Activated gamma-delta T cell treated with Interleukin-2 at 50 U/mL for 16 hours (primary cell): ENCODE measurements around the gene BEX3.
"Not testable (repeated sequence)": the region's sequence is repeated elsewhere in the genome, so short reads cannot be mapped to it uniquely, and the experiment has no call there.

Source experiments
- DNase-seq: peaks from one replicate; pipeline ENCODE4 v3.0.0-alpha.2; 2020

BEX3 gene

DNA sequence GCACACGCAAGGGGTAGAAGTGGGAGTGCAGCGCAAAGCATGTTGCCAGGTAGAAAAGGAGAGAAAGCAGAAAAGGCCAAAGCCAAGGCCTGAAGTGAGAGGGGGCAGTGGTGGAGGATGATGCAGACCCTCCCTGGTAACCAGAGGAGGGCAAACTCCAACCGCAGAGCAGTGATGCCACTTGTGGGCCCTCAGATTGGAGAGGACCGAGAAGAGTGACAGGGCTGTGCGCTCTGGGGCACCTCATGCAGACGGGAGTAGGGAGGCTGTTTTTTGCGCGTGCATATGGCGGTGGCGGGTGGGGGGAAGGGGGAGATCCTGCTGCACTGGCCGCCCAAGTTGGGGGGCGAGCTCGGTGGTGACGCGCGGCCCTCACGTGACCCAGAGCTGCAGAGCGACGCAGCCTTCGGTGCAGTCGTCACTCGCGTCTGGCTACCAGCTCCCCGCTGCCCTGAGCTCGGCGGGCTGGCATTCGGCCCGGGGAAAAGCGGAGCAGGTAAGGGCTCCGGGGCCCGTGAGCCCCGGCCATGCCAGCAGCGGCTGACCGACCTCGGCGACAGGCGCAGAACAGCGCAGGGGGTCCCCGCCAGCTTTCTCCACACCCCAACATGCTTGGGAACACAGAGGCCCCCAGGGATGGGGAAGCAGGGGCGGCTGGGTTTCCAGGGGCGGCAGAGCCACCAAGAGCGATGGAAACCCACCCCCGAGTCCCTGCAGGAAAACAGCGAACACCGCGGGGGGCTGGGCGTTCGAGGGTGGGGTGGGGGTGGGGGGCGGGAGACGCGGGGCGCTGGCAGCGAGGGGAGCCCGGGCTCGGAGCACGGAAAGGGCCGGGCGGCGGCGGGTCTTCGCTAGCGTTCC lies at the start of gene BEX3:
BEX3 (plus strand) TSS at position 421 of the 861 bp plus-strand sequence. CDS start 984 bp downstream, outside the sequence.
- DNase-seq: peak; percentile 16

DNA sequence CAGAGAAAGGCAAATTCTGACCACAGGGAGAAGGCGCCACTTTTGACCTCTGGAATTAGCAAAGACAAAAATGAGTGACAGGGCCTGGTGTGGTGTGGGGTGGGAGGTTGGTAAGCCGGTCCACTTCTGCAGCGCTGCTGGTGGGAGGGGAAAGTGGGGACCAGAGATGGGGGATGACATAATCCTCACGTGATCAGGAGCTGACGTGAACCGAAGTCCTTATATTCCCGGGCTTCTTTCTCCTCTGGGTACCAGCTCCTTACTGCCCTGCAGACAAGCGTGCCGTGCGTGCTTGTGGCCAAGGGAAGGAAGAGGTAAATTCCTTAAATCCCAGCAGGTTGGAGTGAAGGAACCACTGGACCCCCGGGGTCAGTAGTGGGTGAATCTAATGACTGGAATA lies 46.3 kb upstream of the BEX3 start, which contains the start of gene TCEAL7:
TCEAL7 (plus strand) TSS at position 249 of the 400 bp plus-strand sequence. CDS start 1,165 bp downstream, outside the sequence.
- no peak for DNase-seq

DNA sequence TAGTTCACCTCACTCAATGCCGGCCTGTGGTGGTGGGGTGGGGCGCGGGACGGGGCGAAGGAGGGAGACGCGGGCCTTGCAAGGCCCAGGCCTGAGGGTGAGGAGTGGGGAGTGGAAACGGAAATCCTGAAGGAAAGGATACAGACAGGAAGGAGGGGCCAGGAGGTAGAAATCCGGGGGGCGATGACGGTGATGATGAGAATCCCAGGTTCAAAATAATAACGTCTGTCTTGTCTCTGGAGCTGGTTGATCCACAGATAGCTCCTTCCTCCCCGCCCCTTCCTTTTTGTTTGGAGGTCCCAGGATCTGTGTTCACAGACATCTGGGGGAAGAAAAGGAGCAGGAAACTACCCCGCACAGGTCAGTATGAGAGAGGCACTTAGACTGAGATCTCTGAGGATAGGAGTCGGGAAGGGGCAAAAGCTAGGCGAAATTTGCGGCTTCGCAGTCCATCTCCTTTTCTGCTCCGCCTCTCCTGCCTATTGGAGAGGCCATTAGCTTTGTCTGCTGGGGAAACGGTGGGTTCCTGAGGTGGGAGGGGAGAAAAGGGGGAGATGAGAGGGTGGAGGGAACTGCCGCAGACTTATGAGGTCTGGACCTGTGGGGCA lies 45.6 kb upstream of the BEX3 start:
- DNase-seq: no peak

DNA sequence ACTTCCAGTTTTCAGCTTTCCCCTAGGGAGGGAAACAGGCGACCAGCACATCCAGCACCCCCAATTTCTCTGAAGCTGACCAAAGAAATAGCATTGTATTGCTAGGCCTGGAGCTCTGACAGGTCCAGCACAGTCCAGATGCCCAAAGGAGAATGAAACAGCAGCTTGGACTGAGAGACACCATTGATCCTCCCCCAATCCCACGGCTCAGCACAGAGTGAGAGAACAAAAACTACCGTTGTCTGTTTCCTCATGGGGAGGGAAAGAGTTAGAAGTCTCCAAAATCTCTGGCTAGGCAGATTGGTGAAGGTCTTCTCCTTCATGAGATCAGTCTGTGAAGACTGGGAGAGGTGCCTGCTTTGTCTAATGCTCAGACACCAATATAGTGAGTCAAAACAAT lies 37.7 kb upstream of the BEX3 start:
- no peak for DNase-seq

DNA sequence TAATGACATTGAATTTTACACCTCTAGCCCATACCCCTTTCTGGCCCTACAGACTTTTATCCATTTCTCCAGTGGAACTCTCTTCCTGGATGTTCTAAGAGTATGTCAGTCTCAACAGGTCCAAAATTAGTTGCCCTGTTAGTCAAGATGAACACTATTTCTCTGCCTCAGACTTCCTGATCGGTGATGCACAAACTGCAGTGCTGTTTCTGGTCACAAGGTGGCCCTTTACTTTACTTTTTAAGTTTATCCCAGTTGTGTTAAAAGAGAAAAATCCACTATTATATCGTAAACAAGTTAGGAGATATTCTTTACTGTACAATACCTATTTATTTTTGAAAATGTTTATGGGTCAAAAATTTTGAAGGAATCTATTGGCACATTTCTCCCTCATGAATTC lies 33.2 kb upstream of the BEX3 start:
- DNase-seq: peak; percentile 12

DNA sequence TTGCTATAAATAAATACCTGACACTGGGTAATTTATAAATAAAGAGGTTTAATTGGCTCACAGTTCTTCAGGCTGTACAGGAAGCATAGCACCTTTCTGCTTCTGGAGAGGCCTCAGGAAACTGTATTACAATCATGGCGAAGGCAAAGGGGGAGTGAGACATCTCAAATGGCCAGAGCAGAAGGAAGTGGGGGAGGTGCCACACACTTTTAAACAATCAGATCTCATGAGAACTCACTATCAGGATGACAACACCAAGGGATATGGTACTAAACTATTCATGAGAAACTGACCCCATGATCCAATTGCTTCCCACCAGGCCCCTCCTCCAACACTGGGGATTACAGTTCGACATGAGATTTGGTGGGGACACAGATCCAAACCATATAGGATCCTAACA lies 31.7 kb upstream of the BEX3 start:
- DNase-seq: no peak

DNA sequence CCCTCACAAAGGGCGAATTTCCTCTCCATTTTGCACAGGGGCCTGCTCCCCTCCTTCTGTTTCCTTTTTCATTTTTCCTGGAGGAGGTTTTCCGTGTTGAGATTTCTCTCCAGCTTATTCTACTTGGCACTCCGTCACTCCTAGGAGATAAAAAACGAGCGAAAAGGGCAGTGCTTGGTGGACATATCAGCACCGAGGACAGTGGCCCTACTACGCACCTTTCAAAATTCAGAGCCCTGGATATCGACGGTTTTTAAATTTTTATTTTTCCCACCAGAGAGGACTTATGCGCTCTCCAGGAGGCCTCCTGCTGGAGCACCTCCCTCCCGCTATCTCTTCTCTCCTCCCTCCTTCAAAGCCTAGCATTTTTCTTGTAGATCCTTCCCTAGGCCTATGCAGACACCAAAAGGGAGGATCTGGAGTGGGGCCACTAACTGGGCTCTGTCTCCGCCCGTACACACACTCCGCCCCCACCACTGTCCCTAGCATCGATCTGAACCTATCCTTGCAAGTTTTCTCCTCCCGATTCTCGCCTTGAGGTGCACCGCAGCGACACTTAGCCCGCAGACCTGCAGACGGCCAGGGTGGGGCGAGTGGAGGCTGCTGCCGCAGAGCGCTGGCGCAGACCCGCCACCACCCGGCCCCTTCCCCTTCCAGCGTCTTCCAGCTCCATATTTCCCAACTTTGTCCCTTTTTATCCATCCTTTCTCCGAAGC lies 28.5 kb upstream of the BEX3 start:
- no peak for DNase-seq

DNA sequence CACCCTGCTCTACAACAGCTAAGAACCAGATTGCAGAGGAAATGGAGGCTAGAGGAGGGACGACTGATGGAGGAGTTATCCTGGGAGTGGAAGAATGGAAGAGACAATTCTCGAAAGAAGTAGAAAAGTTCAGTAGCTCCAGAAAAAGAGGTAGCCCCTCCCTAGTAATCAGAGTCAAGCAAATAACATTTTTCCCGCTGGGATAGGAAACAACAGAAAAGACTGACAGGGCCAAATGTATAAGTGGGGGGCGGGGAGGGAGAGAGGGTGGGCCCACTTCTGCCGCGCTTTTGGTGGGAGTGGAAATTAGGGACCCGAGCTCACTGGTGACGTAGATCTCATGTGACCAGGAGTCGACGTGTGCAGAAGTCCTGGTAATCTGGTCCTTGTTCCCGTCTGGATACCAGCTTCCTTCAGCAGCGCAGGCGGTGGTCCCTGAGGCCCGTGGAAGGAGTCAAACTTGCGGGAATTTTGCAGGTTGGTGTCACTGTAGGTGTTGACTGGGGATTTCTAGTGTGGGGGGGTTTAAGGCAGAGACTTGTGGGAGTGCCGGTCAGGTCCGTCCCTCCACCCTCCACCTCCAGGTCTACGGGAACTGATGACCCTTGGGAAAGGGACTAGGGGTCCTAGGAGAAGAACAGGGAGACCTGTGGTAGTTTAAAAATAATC lies 20.1 kb upstream of the BEX3 start, which contains the start of gene TCEAL9:
TCEAL9 (plus strand) TSS at position 377 of the 669 bp plus-strand sequence. CDS start 1,179 bp downstream, outside the sequence.
- no peak for DNase-seq

DNA sequence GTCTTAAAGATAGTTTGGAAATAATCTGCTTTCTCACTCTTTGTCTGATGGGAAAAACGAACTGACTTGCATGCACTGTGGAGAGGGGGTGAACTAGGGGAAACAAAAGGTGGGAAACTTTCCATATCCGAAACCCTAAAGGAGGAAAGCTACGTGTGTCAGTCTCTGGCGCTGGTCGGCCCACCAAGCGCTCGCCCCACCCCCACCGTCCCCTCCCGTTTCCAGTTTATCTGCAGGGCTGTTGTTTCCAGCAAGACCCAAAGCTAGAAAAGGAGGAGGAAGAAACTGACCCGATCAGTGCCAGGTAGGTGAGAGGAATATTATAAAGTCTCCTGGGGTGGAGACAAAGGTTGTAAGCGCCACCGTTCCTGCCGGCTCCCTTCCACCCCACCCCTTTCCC lies 19.5 kb upstream of the BEX3 start:
- DNase-seq: no peak

DNA sequence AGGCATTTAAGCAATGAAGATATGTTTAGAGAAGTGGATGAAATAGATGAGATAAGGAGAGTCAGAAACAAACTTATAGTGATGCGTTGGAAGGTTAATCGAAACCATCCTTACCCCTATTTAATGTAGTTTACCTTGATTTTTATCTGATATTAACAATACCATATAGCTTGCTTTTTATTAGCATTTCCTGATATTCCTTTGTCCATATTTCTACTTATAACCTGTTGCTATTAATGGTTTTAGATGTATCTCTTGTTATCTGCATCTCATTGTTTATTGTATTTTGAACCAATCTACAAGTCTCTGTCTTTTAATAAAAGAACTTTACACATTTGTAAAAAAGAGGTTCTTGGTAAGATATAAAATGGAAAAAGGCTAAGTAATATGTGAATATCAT lies 18.5 kb upstream of the BEX3 start:
- DNase-seq: no peak

DNA sequence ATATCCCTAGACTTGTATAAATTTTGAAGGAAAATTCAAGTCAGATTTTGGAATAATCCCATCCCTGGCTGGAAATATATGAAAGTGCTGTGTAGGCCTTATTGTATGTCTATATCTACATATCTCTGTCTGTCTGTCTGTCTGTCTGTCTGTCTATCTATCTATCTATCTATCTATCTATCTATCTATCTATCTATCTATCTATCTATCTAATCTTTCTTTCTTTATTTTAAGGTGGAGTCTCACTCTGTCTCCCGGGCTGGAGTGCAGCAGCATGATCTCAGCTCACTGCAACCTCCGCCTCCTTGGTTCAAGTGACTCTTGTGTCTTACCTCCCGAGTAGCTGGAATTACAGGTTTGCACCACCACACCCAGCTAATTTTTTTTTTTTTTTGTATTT lies 16.7 kb upstream of the BEX3 start:
- DNase-seq: not testable (repeated sequence)

DNA sequence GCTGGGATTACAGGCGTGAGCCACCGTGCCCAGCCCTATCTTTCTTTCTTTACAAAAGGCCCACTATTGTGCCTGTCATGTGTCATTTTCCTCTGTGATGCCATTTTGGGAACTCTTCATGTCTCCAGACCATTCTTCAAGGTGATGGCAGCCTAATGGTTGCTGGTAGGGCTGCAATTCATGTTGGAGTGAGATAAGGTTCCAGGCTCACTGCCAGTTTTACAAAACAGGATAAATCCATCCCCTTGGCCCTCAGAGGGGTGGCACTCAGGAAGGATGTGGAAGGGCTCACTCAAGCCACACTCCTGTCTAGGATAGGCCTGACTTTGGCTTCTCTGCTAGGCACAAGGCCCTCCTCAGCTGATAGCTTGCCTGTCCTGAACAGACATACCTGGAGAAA lies 16.2 kb upstream of the BEX3 start:
- DNase-seq: no peak

DNA sequence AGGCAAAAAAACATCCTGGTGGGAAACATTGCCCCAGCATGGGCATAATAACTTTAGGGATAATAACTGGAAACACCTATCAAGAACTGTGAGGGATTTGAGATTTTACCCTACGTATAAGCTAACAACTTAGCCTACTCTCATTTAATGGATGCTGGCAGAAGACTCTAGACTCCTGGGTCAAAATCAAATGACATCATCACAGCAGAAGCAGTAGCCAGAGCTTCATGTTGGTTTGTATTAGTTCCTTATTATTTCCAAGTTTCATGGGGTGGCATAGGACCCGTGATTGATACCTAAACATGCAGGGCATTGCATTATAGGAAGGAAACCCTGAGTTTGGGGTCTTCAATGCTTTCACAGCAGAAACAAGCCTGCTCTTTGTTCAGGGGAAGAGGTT lies 15.4 kb upstream of the BEX3 start:
- DNase-seq: no peak

DNA sequence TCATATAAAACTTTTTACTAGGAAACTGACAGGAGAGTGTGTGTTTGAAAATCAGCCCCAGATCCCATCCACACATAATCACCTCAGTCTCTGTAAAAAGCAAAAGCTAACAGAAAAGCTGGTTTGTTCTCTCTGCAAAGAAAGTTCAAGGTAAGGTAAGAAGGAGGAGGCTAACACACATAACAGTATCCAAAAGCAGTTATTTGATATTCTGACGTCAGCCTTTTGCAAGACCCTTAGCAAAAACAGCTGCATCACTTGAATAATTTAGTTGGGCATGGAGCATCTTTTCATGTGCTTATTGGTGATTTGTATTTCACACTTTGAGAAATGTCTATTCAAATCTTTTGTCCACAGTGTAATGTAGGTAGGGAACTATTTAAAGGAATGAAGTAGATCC lies 14.5 kb upstream of the BEX3 start:
- DNase-seq: no peak

DNA sequence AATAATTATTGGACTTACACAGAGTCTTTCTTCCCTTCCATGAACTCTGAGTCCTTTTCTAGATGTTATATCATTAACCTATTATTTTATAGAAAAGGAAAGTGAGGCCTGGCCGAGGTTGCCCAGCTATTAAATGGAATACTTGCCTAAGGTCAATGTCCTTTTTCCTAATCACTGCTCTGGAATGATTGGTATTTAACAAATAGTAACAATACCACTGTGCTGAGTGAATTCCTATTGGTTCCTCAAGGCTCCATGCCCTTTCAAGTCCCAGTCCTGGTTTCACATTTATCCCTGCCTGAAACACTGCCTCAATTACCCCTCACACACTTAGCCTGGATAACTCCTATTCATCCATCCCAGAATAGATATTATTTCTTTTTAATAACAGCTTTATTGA lies 13.9 kb upstream of the BEX3 start:
- no peak for DNase-seq

DNA sequence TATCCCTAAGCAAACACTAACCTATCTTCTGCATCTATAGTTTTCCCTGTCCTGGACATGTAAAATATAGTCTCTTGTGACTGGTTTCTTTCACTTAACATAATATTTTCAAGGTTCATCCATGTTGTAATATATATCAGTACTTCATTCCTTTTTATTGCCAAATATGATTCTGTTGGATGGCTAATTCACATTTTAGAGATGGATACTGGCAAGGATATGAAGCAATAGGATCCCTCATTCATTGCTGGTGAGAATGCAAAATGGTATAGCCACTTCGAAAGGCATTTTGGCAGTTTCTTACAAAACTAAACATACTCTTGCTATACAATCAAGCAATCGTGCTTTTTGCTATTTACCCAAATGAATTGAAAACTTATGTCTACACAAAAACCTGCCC lies 13.3 kb upstream of the BEX3 start:
- no peak for DNase-seq

DNA sequence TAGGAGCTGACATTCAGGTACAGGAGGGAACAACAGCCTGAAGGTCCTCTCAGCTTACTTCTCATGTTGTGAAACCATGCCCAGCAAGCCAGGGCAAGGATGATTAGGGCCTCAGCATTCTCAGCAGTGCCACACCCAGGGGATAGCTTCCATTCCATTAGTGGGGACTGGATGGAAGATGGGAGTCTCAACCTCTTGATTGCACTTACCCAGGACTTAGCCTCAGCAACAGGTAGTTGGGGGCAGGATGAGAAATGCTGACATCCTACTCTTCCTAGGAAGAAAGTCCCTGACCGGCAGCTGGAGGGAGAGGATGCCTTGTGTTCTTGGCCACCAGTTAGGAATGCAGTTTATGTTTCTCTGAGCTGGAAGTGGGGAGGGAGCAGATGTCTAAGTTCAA lies 8.8 kb upstream of the BEX3 start:
- DNase-seq: no peak

DNA sequence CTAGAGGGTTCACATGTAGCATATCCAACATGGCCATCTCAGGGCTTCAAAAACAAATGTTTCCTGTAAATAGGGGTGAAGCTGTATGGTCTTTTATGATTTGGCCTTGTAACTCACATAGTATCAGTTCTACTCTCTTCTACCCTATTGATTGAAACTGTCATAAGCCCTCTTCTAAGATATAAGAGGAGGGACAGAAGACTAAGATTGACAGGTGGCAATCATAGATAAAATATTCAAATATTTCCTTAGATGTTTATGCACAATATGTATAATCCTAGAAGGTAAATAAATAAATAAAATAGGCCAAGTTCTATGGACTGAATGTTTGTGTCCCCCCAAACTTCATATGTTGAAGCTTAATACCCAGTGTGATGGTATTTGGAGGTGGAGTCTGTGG lies 6.9 kb upstream of the BEX3 start:
- no peak for DNase-seq

DNA sequence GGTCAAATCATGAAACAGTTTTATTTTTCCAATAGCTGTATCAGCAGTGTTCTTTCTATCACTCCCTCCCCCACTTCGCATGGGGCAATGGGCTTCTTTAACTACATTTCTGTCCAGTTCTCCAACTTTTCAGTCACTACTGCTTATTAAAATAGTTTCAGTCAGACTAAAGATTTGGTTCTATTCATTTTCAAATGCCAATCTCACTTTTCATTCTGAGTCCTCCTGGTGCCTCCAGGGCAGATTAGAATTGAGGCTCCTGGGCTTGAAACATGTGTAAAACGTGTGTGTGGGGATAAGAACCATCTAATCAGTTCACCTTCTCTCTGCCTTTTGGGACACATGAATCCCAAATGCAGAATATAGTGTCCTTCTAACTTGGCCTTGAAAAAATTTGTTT lies 3.5 kb upstream of the BEX3 start:
- no peak for DNase-seq

DNA sequence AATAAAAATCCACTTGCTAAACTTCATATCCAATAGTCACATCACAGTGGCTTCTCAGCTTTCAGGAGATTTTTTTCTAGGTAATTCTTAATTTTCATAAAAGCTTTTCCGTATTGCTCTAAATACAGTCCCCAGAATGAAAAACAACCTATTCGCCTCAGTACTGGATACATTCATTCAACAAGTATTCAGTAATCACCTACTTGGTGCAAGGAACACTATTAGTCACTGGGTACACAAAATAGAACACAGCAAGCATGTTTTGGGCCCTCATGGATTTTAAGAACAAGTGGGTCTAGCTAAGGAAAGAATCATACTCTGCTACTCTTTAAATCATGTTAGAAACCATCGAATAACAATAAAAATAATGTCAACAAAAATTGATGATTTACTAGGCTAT lies 2.8 kb upstream of the BEX3 start:
- no peak for DNase-seq

DNA sequence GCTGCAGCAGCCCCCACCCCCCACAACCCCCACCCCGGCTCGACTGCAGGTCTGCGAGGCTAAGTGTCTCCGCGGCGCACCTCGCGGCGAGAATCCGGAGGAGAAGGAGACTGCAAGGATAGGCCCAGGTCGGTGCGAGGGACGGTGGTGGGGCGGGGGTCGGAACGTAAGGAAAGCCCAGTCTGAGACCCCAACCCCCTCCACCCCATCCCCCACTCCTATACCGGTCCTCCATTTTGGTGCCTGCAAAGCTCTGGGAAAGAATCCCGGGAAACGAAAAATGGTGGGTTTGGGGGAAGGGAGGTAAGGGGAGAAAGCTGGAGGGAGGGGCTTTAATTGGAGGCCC lies 614 bp downstream of the BEX3 start:
- DNase-seq: no peak

DNA sequence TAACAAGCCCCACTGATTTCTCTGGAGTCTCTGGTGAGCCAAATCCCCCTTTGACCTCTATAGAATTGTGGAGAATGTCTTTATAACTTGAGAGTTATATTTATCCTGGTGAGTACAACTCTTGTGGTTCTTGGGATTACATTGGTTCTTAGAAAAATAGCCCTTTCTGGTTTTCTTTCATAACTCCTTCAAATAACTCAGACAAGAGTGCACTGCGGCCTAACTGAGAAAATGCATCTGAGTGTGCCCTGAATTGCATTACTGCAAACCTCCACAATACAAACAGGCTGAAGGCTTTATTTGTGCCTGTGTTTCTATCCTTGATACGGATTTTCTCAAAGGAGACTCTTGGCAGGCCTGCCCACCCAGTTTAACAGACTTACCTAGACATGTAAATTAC lies 2.7 kb downstream of the BEX3 start:
- no peak for DNase-seq

DNA sequence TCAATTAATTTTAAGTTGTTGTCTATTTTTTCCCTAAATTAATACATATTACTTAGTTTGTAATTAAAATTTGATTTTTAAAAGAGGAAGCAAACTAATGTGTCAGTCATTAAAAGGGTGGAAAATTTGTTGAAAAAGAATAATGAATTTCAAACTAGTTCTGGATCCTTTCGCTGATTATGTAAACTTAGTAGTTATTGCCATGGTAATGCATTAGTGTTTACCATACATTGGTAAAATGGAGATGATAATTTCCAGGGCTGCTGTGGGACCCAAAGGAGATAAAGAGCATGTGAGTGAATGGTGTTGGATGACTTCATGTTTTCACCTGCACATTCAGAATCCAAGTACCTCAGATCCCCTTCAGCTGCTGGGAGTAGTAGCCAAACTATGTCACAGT lies 6.5 kb downstream of the BEX3 start:
- DNase-seq: no peak
